ENCODE data around the gene TMEM233.

The TMEM233 gene

DNA sequence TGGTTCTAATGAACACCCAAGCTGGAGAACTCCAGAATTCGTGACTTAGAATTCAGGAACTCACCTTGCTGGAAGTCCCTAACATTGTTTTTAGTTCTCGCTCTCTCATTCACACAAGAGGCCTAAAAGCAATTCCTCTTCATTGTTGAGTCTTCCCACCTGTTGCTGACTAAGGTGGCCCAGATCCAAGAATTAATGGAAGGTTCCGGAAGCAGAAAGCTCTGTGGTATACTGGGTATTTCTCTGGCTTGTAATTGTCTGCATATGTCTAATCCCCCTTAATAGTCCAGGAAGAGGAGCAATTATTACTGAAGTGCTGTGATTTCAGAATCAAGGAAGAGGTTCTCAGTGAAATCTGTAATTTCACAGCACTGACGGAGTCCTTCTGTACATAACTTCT lies 31.4 kb downstream of the TMEM233 start:
- no peak overlapping the region for H3K27ac ChIP-seq
- TF ChIP-seq ZFX (IDR thresholded peaks at IDR 0.05) = no peak
- TF ChIP-seq, protein P1, sequence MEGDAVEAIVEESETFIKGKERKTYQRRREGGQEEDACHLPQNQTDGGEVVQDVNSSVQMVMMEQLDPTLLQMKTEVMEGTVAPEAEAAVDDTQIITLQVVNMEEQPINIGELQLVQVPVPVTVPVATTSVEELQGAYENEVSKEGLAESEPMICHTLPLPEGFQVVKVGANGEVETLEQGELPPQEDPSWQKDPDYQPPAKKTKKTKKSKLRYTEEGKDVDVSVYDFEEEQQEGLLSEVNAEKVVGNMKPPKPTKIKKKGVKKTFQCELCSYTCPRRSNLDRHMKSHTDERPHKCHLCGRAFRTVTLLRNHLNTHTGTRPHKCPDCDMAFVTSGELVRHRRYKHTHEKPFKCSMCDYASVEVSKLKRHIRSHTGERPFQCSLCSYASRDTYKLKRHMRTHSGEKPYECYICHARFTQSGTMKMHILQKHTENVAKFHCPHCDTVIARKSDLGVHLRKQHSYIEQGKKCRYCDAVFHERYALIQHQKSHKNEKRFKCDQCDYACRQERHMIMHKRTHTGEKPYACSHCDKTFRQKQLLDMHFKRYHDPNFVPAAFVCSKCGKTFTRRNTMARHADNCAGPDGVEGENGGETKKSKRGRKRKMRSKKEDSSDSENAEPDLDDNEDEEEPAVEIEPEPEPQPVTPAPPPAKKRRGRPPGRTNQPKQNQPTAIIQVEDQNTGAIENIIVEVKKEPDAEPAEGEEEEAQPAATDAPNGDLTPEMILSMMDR (conservative IDR thresholded peaks at IDR 0.05) = no peak

DNA sequence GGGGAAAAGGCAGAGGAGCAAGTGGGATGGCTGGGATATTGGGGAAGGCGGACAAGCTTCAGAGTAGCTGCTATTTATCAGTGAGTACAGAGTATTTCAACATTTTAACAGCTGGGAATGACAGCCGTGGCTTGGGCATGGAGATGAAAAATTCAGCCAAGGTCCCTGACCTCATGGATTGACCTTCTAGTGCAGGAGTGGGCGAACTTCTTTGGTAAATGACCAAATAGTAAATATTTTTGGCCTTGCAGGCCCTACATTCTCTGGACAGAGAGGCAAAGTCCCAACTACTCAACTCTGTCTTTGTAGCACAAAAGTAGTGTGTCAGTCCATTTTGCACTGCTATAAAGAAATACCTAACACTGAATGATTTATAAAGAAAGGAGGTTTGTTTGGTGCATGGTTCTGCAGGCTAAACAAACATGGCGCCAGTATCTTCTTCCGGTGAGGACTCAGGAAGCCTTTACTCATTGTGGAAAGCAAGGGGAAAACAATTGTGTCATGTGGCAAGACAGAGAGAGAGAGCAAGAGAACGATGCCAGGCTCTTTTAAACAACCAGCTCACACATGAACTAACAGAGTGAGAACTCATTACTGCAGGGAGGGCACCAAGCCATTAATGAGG lies 33.6 kb downstream of the TMEM233 start:
- H3K27ac ChIP-seq = no peak overlapping the region
- TF ChIP-seq, protein P1 (conservative IDR thresholded peaks at IDR 0.05) = no peak
- no peak for TF ChIP-seq ZFX (IDR thresholded peaks at IDR 0.05)

DNA sequence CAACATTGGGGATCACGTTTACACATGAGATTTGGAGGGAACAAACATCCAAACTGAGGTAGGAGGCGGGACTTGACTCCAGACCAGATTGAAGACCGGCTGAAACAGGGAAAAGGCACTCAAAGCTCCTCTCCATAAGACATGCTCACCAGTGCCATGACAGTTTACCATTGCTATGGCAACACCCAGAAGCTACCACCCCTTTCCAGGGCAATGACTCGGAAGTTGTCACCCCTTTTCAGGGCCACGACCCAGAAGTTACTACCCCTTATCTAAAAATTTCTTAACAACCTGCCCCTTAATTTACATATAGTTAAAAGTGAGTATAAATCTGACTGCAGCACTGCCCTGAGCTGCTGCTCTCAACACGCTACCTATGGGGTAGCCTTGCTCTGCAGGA lies 34.1 kb downstream of the TMEM233 start:
- no peak overlapping the region for H3K27ac ChIP-seq
- no peak for TF ChIP-seq ZFX (IDR thresholded peaks at IDR 0.05)
- TF ChIP-seq, protein P1 (conservative IDR thresholded peaks at IDR 0.05) = no peak

DNA sequence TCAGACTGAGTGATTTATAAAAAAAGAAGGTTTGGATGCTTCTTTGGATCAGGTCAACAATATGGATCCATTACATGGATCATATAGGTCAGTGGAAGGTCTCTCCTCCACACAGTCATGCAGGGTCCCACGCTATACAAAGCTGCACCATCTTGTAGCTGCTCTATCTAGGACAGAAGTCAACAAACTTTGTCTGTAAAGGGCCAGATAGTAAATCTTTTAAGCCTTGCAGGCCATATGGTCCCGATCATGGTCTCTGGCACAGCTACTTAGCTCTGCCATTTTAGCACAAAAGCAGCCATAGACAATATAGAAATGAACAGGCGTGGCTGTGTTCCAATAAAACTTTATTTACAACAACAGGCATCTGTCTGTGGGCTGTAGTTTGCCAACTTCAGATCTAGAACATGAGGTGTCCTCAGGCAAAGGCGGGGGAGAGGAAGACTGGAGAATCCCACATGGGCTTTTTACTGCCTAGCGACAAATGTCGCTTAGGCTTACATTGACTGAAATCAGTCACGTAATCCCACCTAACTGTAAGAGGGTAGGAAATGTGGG lies 36.7 kb downstream of the TMEM233 start:
- no peak overlapping the region for H3K27ac ChIP-seq
- TF ChIP-seq, protein P1 (conservative IDR thresholded peaks at IDR 0.05) = no peak
- TF ChIP-seq ZFX (IDR thresholded peaks at IDR 0.05) = no peak

DNA sequence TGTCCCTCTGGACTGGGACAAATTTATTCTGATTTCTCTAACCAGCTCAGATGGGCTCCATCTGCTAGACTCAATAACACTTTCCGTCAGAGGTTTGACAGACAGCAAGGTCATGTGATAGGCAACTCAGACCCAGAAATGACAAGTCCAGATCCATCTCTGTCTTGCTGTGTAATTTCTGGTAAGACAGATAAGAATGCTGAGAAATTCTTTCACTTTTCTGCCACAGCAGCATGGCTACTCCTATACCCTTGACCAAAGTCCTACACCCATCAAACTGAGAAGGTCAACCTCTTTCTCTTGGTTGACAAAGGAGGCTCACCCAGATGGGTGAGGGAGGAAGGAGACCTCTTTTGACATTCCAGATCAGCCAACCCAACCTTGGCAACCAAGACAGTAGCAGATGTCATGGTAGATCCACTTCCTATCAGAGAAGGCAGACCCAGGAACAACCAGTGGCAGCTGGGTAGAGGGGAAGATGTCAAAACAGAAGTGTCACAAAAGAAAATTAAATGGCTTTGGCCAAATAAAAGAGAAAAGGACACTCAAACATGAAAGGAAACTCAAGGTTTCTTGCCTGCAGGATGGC lies 37.5 kb downstream of the TMEM233 start:
- no peak overlapping the region for H3K27ac ChIP-seq
- TF ChIP-seq, protein P1 (conservative IDR thresholded peaks at IDR 0.05) = no peak
- no peak for TF ChIP-seq ZFX (IDR thresholded peaks at IDR 0.05)

DNA sequence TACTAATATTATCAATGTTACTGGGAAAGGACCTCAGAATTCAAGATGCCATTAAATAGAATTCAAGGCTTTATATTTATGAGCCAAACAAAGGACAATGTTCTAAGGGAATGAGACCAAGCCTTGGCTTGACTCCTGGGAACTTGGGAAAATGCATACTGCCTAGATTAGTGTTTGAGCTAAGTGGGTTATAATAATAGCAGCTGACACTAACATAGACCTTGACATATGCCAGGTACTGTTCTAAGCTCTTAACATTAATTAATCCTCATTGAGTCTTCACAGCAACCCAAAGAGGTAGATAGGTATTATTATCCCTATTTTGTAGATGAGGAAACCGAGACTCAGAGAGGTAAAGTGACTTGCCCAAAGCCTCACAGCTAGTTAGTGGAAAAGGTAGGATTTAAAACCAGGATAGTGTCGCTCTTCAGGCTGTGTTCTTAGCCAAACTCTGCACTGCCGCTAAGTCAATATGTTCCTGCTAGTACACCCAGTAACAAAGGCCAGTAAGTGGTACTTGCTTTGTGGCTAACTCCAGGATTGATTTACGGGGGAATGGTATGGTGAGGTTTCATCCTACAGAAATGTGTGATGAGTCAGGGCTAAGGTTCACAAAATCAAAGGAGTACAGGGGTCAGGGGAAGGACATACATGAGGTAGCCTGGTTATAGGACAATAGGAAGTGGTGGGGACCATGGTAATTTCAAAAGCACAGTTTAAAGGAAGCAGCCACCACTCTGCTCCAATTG lies 38.5 kb downstream of the TMEM233 start:
- no peak overlapping the region for H3K27ac ChIP-seq
- TF ChIP-seq, protein P1 (conservative IDR thresholded peaks at IDR 0.05) = no peak
- no peak for TF ChIP-seq ZFX (IDR thresholded peaks at IDR 0.05)

DNA sequence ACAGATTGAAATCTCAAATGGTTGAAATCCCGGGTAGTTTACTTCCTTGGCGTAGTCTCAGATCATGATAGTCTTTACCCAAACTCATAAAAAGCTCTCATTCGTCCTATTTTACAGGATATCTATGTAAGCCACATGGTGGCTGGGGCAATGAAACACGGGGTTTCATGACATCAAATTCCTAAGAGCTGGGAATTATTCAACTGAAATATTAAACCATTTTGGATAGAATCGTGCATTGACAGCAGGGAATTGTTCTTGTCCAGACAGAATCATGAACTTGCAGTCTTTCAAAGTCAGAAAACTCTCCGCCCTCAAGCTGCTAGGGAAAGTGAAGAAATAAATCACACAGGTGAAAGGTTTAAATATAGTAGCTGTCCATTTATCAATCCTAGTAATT lies 41.2 kb downstream of the TMEM233 start:
- no peak overlapping the region for H3K27ac ChIP-seq
- TF ChIP-seq, protein P1 (conservative IDR thresholded peaks at IDR 0.05) = no peak
- no peak for TF ChIP-seq ZFX (IDR thresholded peaks at IDR 0.05)
